Measurements from ENCODE around the gene TMEM234.

Gene TMEM234

DNA sequence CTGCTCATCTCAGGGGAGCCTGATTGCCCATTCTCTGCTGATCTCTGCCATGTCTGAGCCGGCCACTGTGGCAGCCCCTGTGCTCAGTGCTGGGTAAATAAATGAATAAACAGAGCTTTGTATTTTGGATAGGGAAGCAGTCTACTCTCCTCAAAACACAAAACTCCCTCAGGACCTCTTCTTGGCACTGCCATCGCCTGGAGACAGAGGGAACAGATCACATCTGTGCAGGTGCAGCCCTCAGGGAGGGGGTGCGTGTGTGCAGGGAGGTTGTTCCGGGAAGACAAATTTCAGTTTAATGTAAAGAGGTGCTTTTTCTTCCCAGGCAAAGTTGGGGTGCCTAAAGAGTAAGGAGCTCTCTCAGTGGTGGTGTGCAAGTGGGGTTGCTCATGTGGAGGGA lies 17.2 kb upstream of the TMEM234 start:
- peak; percentile 63 for DNase-seq

DNA sequence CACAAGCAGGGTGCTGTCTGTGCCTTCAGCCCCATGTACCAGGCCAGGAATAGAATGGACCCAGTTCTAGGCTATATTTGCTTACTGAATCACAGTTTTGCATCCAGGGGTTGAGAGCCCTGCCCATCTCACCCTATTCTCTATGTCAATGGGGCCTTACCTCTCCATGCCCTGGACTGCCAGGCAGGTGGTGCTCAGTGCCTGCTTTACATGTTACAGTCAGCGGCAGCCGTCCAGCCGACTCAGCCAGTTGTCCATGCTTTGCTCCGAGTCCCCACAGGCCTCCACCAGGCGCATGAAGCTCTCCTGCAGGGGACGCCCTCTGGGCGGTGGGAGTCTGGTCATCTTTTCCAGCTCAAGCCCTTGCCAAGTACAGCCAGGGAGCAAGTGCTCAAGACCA lies 12.6 kb upstream of the TMEM234 start:
- DNase-seq = no peak

DNA sequence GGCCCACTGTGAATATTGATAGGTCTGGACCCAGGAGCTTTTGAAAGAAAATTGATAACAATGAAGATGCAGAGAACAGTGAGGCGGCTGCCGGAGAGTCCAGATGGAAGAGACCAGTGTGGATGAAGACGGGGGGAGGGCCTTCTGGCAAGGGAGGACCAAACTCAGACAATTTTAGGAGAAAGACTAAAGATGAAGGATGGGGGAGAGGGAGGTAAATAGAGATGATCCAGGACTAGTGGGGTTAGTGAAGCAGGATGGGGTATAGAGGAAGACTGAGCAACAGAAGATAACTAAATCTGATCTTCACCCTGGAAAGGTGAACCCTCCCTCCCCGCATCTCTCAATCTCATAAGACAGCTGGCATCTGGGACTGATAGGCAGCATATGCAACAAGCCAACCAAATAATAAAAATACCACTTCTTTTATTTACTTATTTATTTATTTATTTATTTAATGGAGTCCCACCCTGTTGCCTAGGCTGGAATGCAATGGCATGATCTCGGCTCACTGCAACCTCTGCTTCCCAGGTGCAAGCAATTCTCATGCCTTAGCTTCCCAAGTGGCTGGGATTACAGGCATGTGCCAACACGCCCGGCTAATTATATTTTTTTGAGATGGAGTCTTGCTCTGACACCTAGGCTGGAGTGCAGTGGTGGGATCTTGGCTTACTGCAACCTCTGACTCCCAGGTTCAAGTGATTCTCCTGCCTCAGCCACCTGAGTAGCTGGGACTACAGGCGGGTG lies 10.6 kb upstream of the TMEM234 start:
- peak; percentile 49 for DNase-seq

DNA sequence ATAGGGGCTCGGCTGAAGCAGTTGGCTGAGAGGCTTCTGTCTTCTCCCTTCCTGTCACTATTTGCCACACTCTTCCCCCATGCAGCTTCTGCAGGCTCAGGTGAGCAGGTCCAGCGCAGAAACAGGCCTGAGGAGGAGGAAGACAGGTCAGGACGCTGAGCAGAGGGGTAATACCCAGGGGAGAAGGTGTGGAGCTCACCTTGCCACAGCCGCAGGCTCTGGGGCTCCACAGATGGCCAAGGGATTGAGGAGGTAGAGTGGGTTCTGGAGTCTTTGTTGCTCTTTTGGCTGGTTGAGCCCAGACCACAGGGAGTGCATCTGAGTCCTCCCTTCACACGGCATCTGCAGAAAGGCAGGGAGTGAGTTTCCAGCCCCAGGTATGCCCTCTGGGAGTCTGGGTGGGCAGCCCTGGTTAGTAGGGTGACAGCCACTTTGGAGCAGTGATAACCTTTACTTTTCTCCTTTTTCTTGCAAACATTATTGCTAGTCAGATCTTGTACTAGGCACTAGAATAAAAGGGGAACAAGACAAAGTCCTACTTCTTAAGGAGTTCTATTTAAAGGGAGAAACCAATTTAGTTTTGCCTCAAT lies 9.8 kb upstream of the TMEM234 start:
- no peak for DNase-seq

DNA sequence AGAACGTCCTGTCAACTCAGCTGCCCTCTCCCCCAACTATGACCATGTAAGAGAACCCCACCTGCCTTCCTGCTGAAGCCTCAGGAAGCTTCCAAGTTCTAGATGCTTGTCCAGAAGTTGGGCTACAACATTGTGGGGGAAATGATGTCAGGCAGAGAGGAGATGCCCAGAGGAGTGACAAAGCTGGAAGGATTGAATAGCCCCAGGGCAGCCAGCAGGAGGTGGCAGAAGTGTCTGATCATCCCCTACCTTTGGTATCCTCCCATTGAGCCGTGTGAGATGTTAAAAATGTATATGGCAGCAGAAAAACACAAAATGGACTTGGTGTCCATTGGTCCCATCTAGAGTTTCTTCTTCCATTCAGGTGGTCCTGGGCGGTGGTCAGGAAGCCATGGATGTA lies 6.6 kb upstream of the TMEM234 start:
- DNase-seq = no peak

- DNase-seq = no peak
Observed at GRCh38 chr1:32224285-32224684, 2.1 kb upstream of the TMEM234 start.

- no peak for DNase-seq
Observed at GRCh38 chr1:32223683-32224082, 1.5 kb upstream of the TMEM234 start.

- no peak for DNase-seq
Observed at GRCh38 chr1:32221581-32221979, 573 bp downstream of the TMEM234 start.

DNA sequence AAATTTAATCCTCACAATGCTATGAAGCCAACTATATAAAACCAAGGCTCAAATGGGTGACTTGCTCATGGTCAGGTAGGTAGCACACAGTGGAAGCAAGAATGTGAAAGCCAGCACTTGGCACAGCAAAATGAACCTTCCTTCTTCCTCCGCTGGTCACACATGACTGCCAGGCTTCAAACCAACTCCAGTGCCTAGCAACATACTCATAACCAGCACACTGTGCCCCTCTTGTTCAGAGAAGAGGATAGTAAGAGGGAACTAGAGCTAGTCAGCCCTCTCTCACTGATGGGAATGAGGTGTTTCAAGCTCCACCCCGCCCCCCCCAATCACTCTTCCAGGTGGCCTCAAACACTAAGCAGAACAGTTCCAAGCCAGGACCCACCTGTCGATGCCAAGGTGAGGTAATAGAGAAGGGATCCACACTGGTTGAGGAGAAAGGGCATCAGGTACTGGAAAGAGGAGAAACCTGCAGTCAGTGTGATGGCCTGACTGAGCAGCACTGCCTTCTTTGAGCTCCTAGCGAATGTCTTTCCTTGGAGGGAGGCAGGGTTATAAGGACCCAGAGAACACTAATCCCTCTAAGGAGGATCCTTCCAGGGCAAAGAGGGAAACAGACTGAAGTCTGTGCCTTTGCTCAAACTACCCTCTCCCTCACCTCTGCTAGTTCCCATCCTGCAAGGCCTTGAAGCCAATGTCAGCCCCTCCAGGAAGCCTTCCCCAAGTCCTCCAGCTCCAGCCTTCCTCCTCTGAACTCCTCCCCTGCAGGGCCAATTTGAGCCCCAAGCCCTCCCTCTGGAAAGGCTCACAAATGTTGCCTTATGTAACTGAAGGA lies 1.2 kb downstream of the TMEM234 start:
- no peak for DNase-seq

DNA sequence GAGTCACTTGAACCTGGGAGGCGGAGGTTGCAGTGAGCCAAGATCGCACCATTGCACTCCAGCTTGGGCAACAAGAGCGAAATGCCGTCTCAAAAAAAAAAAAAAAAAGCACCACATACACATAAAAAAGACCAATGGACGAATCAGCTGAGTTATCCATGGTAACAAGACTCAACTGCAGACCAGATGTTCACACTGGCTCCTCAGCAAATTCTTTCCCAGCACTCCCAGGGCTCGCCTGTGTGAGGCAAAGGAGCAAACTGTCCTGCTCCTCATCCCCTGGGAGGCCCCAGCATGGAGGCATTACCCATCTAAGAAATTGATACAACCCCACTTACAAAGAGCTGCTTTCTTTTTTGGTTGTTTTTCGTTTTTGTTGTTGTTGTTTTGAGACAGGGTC lies 3.1 kb downstream of the TMEM234 start:
- DNase-seq = no peak

DNA sequence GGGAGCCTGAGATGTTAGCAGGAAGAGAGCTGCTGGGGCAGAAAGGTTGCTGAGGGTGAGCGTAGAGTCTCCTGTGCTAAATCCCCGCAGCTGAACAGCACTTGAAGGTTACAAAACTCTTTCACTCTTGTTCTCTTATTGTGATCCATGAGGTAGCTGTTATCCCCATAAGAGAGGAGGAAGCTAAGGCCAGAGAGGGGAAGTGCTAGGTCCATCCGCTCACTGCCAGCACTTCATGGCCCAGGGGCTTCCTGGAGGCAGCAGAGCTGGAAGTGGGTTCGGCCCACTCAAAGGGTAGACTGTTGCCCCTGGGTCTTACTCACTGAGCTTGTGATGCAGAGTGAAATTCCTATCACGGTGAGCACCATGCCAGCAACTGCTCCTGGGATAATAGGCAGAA lies 5.6 kb downstream of the TMEM234 start:
- DNase-seq = no peak

- peak; percentile 36 for DNase-seq
Observed at GRCh38 chr1:32215629-32216480, 6.3 kb downstream of the TMEM234 start.

- DNase-seq = peak; percentile 96
Observed at GRCh38 chr1:32208891-32209328, 13.2 kb downstream of the TMEM234 start, which contains the start of gene DCDC2B. Gene DCDC2B (plus strand): TSS chr1:32209089. CDS start chr1:32209094, 5 bp downstream.

- no peak for DNase-seq
Observed at GRCh38 chr1:32208469-32208868, 13.7 kb downstream of the TMEM234 start.

DNA sequence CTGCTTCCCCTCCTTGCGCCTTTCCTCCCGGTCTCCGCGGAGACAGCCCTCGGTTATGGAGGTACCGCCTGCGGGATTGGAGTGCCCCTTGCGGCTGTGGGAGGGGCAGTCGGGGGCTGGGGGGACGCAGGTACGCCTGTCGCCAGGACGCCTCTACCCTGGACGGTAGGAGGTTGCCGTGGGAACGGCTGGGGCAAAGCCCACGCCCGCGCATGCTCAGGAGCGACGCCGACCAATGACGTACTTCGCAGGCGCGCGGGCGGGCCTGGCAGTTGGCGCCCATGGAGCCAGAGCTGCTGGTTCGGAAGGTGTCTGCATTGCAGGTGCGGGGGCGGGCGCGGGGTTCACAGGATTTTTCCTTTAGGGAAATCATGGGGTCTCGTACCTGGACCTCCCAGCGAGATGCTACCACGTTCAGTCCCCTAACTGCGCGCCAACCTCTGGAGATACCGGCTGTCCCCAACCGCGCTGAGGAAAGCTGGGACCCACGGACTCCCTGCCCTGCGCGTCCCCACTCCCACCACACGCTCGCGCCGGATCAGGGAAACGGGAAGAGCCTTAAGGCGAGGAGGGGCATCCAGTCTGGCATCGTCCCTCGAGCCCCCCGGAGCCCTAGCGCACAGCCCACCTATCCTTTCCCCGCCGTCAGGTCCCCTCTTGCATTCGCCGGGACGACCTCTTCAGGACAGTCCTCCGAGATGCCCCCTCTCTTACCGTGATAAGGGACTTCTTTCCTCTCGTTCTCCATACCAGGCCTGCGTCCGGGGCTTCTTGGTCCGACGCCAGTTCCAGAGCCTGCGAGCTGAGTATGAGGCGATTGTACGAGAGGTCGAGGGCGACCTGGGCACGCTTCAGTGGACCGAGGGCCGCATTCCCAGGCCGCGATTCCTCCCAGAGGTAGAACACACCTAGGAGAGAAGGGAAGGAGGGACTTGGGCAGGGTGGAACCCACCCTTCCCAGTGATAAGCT lies 16.5 kb downstream of the TMEM234 start, which contains the start of gene IQCC:
Gene IQCC, plus strand, starts transcription at position 271 of the 970 bp plus-strand sequence. Its CDS starts 11 bp downstream, at position 282.
- DNase-seq = peak; percentile 94

DNA sequence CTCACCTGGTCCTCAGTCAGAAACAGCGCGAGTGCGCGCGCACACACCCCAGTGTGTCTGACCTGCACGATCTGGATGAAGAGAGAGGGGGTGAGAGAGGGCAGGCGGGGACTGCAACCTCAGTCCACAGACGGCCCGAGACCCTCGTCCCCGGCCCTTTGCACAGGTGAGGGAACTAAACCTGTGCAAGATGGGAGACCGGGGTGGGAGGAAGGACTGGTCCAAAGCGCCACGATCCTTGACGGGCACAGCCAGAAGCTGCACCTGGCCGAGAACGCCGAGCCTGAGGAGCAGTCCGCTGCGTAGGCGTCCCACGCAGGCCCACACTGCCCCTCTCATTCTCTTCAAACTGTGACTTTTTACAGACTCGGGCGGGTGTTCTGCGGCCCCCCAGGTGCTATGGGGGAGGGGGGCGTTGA lies 17.2 kb downstream of the TMEM234 start:
- DNase-seq = peak; percentile 57

- DNase-seq = no peak
Observed at GRCh38 chr1:32201011-32201855, 20.9 kb downstream of the TMEM234 start.

GRCh38 chr1:32200226-32201010 lies 21.7 kb downstream of the TMEM234 start, which contains the start of gene CCDC28B:
Gene CCDC28B (plus strand): TSS chr1:32200595. CDS start chr1:32201936, 1,341 bp downstream.
- DNase-seq = peak; percentile 65

DNA sequence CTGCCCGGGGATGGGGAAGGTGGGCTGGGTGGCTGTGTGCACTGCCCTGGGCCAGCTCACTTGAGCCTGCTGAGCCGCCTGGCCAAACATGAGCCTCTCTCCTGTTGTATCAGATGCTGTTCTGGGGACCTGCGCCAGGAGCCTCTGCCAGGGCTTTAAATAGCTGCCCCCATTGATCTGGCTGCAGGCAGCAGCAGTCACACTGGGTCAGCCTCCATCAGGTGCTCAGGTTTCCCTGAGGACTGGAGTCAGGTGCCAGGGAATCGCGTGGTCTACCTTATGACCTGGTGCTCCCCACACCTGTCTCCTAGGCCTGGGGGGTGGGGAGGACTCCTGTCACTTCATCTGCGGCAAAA lies 22.5 kb downstream of the TMEM234 start:
- peak; percentile 70 for DNase-seq

All from NCI-H1105 treated with DMSO at 0.1 percent for 48 hours (cell line).